T47D (cell line): ENCODE results near the gene TAF4.

ENCODE experiments used
- DNase-seq, 2 experiments: peaks; one replicate each; pipeline versions ENCODE4 v3.0.0 to v3.0.0-alpha.2; 2011 to 2012; ENCODE audit warnings: low read depth in 1 of 2, low spot score in 1 of 2
- JUND ChIP-seq: IDR thresholded peaks from 2 replicates; pipeline ENCODE4 v1.6.1; 2012; ENCODE audit warnings: low read depth
- in situ Hi-C: cut with HindIII; loops from 2 replicates; pipeline ENCODE4 v1.10.0; 2016; ENCODE audit warnings: low sequenced_read_pairs, low pct_unique_long_range_greater_than_20kb

TAF4 gene

GRCh38 chr20:62027116-62027515 lies 38.6 kb downstream of the TAF4 start:
- in situ Hi-C loops = no loop called here
- TF ChIP-seq JUND = no peak
- no peak for DNase-seq

- no peak for TF ChIP-seq JUND
- DNase-seq = no peak
- in situ Hi-C loops = no loop called here
Observed at GRCh38 chr20:62026564-62026856, 39.2 kb downstream of the TAF4 start.

- in situ Hi-C loops = no loop called here
- no peak for TF ChIP-seq JUND
- peak; percentile 61 to 67 for DNase-seq
Observed at GRCh38 chr20:62025832-62026563, 39.7 kb downstream of the TAF4 start.

- in situ Hi-C loops = no loop called here
- TF ChIP-seq JUND = no peak
- no peak for DNase-seq
Observed at GRCh38 chr20:62025394-62025793, 40.3 kb downstream of the TAF4 start.

- in situ Hi-C loops = no loop called here
- no peak for TF ChIP-seq JUND
- no peak for DNase-seq
Observed at GRCh38 chr20:62023935-62024334, 41.7 kb downstream of the TAF4 start.

GRCh38 chr20:62022575-62023139 lies 43.0 kb downstream of the TAF4 start:
- no peak for DNase-seq
- no peak for TF ChIP-seq JUND
- in situ Hi-C loops = no loop called here

- no peak for TF ChIP-seq JUND
- in situ Hi-C loops = no loop called here
- DNase-seq = no peak
Observed at GRCh38 chr20:62021793-62022385, 43.8 kb downstream of the TAF4 start.

GRCh38 chr20:62020935-62021701 lies 44.6 kb downstream of the TAF4 start:
- DNase-seq = no peak
- TF ChIP-seq JUND = no peak
- in situ Hi-C loops = no loop called here

GRCh38 chr20:62019881-62020492 lies 45.7 kb downstream of the TAF4 start:
- in situ Hi-C loops = no loop called here
- no peak for DNase-seq

GRCh38 chr20:62019144-62019805 lies 46.4 kb downstream of the TAF4 start:
- in situ Hi-C loops = no loop called here
- TF ChIP-seq JUND = no peak
- no peak for DNase-seq

More at GRCh38 chr20:62019881-62020492, 45.7 kb downstream of the TAF4 start:
- no peak for TF ChIP-seq JUND

GRCh38 chr20:62018437-62019143 lies 47.1 kb downstream of the TAF4 start:
- in situ Hi-C loops = no loop called here

More at GRCh38 chr20:62018437-62019143, 47.1 kb downstream of the TAF4 start:
- DNase-seq = no peak
- TF ChIP-seq JUND = no peak
